HepG2 (cell line): ENCODE measurements around the gene DNAJB12. TPM values are rescaled to one million over a fixed set of nuclear protein-coding genes. Genes with fewer than 3 reads are reported as not detected.

ENCODE experiments used
- ATAC-seq: fragments of 200-7000 bp; cut with Tn5 transposase; 3 replicates; pipeline ENCODE4 v1.9.1; 2020; ENCODE audit warnings: mild to moderate bottlenecking, moderate library complexity
- BruUV-seq: library from RNA; stranded (reverse); fragments of 400-500 nt; replicated peaks from 2 replicates; lab custom pipeline; 2021; lab: Mats Ljungman, UMichigan
- CTCF ChIA-PET: fragments of 300-600 bp; formaldehyde crosslinking; extraction: SDS; loops from one replicate; lab custom pipeline; 2021; ENCODE audit warnings: low total read pairs, inconsistent platforms, low intra/inter-chr PET ratio; lab: Yijun Ruan, JAX
- POLR2A ChIA-PET: fragments of 350-600 bp; sonication (Branson Sonifier 250); formaldehyde crosslinking; loops from one replicate; lab custom pipeline; 2020; ENCODE audit warnings: antibody characterized with exemption, inconsistent platforms; lab: Yijun Ruan, JAX
- DNase-seq: peaks from one replicate; pipeline ENCODE4 v3.0.0-alpha.2; 2015; ENCODE audit warnings: low spot score
- FAIRE-seq: peaks from 3 replicates; lab custom pipeline; 2011; peaks lifted over from hg19 to GRCh38; lab: Jason Lieb, UNC
- H2AFZ ChIP-seq: one replicate; pipeline ENCODE4 v1.6.1; 2011; ENCODE audit warnings: low read length, inconsistent platforms
- H3K27ac ChIP-seq: fragments of 300-600 bp; 3 replicates; pipeline ENCODE4 v1.8.0; 2011; ENCODE audit warnings: mixed run types, mild to moderate bottlenecking, mixed read lengths, low read length, inconsistent platforms; ENCODE audit not compliant: insufficient read depth; ENCODE audit errors: extremely low read length
- H3K27me3 ChIP-seq, 2 experiments: fragments of 200-600 bp in 1 of 2; 2 replicates in 1 of 2; 3 replicates in 1 of 2; pipeline versions ENCODE4 v1.6.0 to v1.8.0; 2011; ENCODE audit warnings: low read length in 2 of 2, mild to moderate bottlenecking in 2 of 2, moderate library complexity in 2 of 2, inconsistent platforms in 1 of 2; ENCODE audit not compliant: insufficient read depth in 2 of 2, control insufficient read depth in 1 of 2
- H3K36me3 ChIP-seq, 2 experiments: fragments of 200-600 bp in 1 of 2; replicated peaks in 1 of 2; 2 replicates in 1 of 2; 3 replicates in 1 of 2; pipeline versions ENCODE4 v1.5.1 to v1.8.0; 2011; ENCODE audit warnings: low read length in 2 of 2, inconsistent platforms in 1 of 2; ENCODE audit not compliant: insufficient read depth in 2 of 2, control insufficient read depth in 1 of 2
- H3K4me1 ChIP-seq: 2 replicates; pipeline ENCODE4 v1.5.1; 2012; ENCODE audit warnings: low read length, inconsistent platforms; ENCODE audit not compliant: insufficient read depth
- H3K4me2 ChIP-seq: 2 replicates; pipeline ENCODE4 v1.6.0; 2011; ENCODE audit warnings: low read depth, low read length, inconsistent platforms
- H3K4me3 ChIP-seq, 3 experiments: fragments of 200-600 bp in 1 of 3; sonication (generic), shearing (Covaris generic) in 1 of 3; replicated peaks in 1 of 3; 2 replicates each; pipeline ENCODE4 v1.5.1; 2011 to 2016; ENCODE audit warnings: low read length in 3 of 3, inconsistent platforms in 2 of 3, low read depth in 2 of 3, mild to moderate bottlenecking in 2 of 3, control low read depth in 1 of 3, mixed read lengths in 1 of 3; ENCODE audit not compliant: insufficient read depth in 1 of 3
- H3K79me2 ChIP-seq: one replicate; pipeline ENCODE4 v1.6.1; 2011; ENCODE audit warnings: low read length, inconsistent platforms; ENCODE audit not compliant: insufficient read depth
- H3K9ac ChIP-seq: 2 replicates; pipeline ENCODE4 v1.6.0; 2011; ENCODE audit warnings: mild to moderate bottlenecking, low read depth, low read length, inconsistent platforms; ENCODE audit not compliant: insufficient read depth
- H3K9me3 ChIP-seq: 2 replicates; pipeline ENCODE4 v1.5.1; 2012; ENCODE audit warnings: mild to moderate bottlenecking, low read length
- H4K20me1 ChIP-seq: 2 replicates; pipeline ENCODE4 v1.6.0; 2011; ENCODE audit warnings: inconsistent platforms, mild to moderate bottlenecking, low read length, moderate library complexity; ENCODE audit not compliant: insufficient read depth
- ETV5 ChIP-seq: IDR thresholded peaks from 2 replicates; pipeline ENCODE4 v1.6.1; 2018; ENCODE audit warnings: missing biosample characterization, missing genetic modification reagents, inconsistent platforms, borderline replicate concordance
- FOXO1 ChIP-seq: sonication (generic); formaldehyde crosslinking; IDR thresholded peaks from 2 replicates; pipeline ENCODE4 v1.4.0; 2020; ENCODE audit warnings: missing genetic modification reagents
- KDM2A ChIP-seq: sonication (generic); formaldehyde crosslinking; IDR thresholded peaks from 2 replicates; pipeline ENCODE4 v1.4.0; 2020; ENCODE audit warnings: low read depth, missing genetic modification reagents, borderline replicate concordance
- MTA1 ChIP-seq: sonication (generic); formaldehyde crosslinking; IDR thresholded peaks from 2 replicates; pipeline ENCODE4 v1.4.0; 2020; ENCODE audit warnings: missing genetic modification reagents, mild to moderate bottlenecking, borderline replicate concordance
- RXRA ChIP-seq: sonication (generic); formaldehyde crosslinking; IDR thresholded peaks from 2 replicates; pipeline ENCODE4 v1.5.1; 2020; ENCODE audit warnings: missing genetic modification reagents
- SALL1 ChIP-seq: sonication (generic); formaldehyde crosslinking; IDR thresholded peaks from 2 replicates; pipeline ENCODE4 v1.8.0; 2022; ENCODE audit warnings: mild to moderate bottlenecking, missing genetic modification reagents
- ZKSCAN5 ChIP-seq: sonication (generic); formaldehyde crosslinking; IDR thresholded peaks from 2 replicates; pipeline ENCODE4 v1.5.1; 2020; ENCODE audit warnings: mild to moderate bottlenecking, missing genetic modification reagents
- ZNF263 ChIP-seq: sonication (generic); formaldehyde crosslinking; IDR thresholded peaks from 2 replicates; pipeline ENCODE4 v1.4.0; 2020; ENCODE audit warnings: missing genetic modification reagents
- ZNF644 ChIP-seq: IDR thresholded peaks from 2 replicates; pipeline ENCODE4 v1.6.1; 2016; ENCODE audit warnings: low read depth
- ZNF678 ChIP-seq: sonication (generic); formaldehyde crosslinking; IDR thresholded peaks from 2 replicates; pipeline ENCODE4 v1.4.0; 2020; ENCODE audit warnings: mild to moderate bottlenecking, missing genetic modification reagents
- WGBS: methylation state at CpG from one replicate; pipeline ENCODE4 v1.1.6; 2017; ENCODE audit warnings: low lambda C conversion rate; 5-methylcytosine and 5-hydroxymethylcytosine counted together
- in situ Hi-C: cut with HindIII; loops from 2 replicates; pipeline ENCODE4 v1.10.0; 2017; ENCODE audit warnings: low pct_unique_long_range_greater_than_20kb; ENCODE audit not compliant: extremely low pct_ligation_motif_present
- intact Hi-C: fragments of 100-400 bp; cut with micrococcal nuclease; formaldehyde crosslinking; loops from one replicate; pipeline ENCODE4 v1.10.0; 2022; ENCODE audit not compliant: unreplicated experiment
- polyA plus RNA-seq, 8 experiments: library from polyadenylated mRNA; depleted of rRNA in 3 of 8; stranded (reverse) in 7 of 8; unstranded in 1 of 8; fragments of >200 nt; fragmentation: Illumina TruSeq in 4 of 8; extraction: Trizol in 4 of 8; gene quantifications; 2 replicates each; pipeline versions ENCODE4 v1.2.1 to v1.2.3, GENCODE V29; 2011 to 2016; ENCODE audit warnings: low read depth in 4 of 8, missing spikeins in 1 of 8, mixed read lengths in 1 of 8; ENCODE audit not compliant: insufficient read depth in 1 of 8
- total RNA-seq, 5 experiments: library from RNA; depleted of rRNA; stranded (reverse); fragments of >200 nt; fragmentation: Illumina TruSeq; extraction: Trizol; gene quantifications; 2 replicates each; pipeline ENCODE4 v1.2.3, GENCODE V29; 2016; ENCODE audit warnings: low read depth in 1 of 5
- TF ChIP-seq, protein P1 (sequence below): fragments of 450-650 bp; IDR thresholded peaks from 2 replicates; pipeline ENCODE4 v1.6.1; 2016
- TF ChIP-seq, protein P2 (sequence below): IDR thresholded peaks from 2 replicates; pipeline ENCODE4 v1.6.1; 2012; ENCODE audit warnings: low read depth, low read length, improper control_type of control experiment

DNAJB12 gene
- total and polyA plus RNA-seq, 2 of the 13 experiments (the other 11 are each of a cell fraction or from before 2014, with no cell fraction given) = 10.8 to 18.2 TPM

DNA sequence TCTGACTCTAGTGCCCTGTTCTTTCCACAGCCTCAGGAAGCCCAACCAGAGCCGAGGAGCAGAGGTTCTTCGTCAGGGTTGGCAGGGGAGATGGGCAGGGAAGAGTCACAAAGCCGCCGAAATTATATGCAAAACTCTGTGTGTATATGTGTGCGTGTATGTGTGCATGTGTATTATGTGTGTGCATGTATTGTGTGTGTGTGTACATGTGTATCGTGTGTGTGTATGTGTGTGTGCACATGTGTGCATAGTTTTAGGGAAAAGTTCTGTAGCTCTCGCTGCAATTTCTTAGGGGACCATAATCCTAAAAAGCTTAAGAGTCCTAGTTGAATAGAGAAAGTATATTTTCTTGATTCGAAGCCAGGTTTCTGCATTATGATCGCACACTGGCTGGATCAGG lies 17.0 kb downstream of the DNAJB12 start:
- H2AFZ ChIP-seq = no peak overlapping the region
- ChIA-PET CTCF (interaction anchor here (1.3 to 2.0 kb wide), 2 partner anchors 212 to 290 kb away, joined by 5 to 7 read pairs; no protein-coding TSS in a partner anchor), POLR2A (interaction anchor here (1.0 to 1.3 kb wide), 3 partner anchors 16 to 122 kb away, joined by 3 to 4 read pairs (median 3); partner anchors contain the start of genes ANAPC16, ASCC1 and DDIT4)
- no peaks in the 10 kb centered on the region for H3K79me2 ChIP-seq
- no peaks in the 10 kb centered on the region for H3K27me3 ChIP-seq
- intact Hi-C loops = loop anchor here (5.0 kb wide), 1 partner anchor 290 kb away; no protein-coding TSS in a partner anchor
- ATAC-seq (no peak), DNase-seq (no peak), FAIRE-seq (peak; percentile 23)
- no peaks in the 10 kb centered on the region for H4K20me1 ChIP-seq
- no peak overlapping the region for H3K4me3 ChIP-seq
- H3K4me1 ChIP-seq = peaks cover 44% of the 10 kb centered on the region
- in situ Hi-C loops = loop anchor here (10.0 to 25.0 kb wide), 2 partner anchors 250 to 373 kb away; partner anchors contain the start of genes CHST3 and SPOCK2
- 86% methylated on average over 9 of the region's 9 CpGs for WGBS
- no peak overlapping the region for H3K9ac ChIP-seq
- no peak overlapping the region for H3K4me2 ChIP-seq
- TF ChIP-seq ZNF644 (CRISPR knock-in tag) (no peak), ZKSCAN5 (CRISPR knock-in tag) (no peak)
- TF ChIP-seq, protein P1, sequence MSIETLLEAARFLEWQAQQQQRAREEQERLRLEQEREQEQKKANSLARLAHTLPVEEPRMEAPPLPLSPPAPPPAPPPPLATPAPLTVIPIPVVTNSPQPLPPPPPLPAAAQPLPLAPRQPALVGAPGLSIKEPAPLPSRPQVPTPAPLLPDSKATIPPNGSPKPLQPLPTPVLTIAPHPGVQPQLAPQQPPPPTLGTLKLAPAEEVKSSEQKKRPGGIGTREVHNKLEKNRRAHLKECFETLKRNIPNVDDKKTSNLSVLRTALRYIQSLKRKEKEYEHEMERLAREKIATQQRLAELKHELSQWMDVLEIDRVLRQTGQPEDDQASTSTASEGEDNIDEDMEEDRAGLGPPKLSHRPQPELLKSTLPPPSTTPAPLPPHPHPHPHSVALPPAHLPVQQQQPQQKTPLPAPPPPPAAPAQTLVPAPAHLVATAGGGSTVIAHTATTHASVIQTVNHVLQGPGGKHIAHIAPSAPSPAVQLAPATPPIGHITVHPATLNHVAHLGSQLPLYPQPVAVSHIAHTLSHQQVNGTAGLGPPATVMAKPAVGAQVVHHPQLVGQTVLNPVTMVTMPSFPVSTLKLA = peak; percentile 55
- H3K9me3 ChIP-seq = no peaks in the 10 kb centered on the region
- no TSS peak for BruUV-seq
- H3K27ac ChIP-seq = no peak overlapping the region
- H3K36me3 ChIP-seq = peaks cover 16 to 42% of the 10 kb centered on the region in 2 experiments

DNA sequence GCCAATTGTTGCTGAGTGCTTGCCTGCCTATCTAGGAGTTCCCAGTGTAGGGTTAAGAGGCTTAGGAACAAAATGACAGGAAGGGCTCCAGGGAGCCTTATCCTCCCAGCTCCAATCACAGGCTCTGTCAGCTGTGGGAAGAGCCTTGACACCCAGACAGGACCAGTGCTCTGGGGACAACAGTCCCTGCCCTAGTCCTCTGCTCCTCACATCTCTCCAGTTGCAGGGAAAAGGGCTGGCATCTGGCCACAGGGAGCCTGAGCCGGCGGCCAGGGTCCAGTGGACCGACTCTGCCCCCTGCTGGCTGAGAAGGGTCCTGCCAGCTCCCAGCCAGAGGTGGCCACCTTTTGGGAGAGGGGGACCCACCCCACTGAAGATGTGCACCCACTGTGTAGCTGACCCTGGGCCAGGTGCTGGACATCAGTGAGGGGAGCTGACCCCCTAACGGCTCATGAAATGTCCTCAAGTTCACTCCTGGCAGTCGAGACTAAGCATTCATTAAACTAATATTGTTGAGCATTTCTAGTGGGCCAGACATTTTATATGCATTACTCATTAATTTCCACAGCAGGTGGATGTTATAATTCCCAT lies 17.6 kb downstream of the DNAJB12 start:
- H3K4me1 ChIP-seq = peaks cover 50% of the 10 kb centered on the region
- ATAC-seq (peak; percentile 41), FAIRE-seq (peak; percentile 46), DNase-seq (peak; percentile 63)
- CTCF ChIA-PET = interaction anchor here (1.3 to 2.0 kb wide), 2 partner anchors 211 to 289 kb away, joined by 5 to 7 read pairs; no protein-coding TSS in a partner anchor
- WGBS = 27% methylated on average over 5 of the region's 5 CpGs
- POLR2A ChIA-PET = interaction anchor here (0.8 to 1.3 kb wide), 4 partner anchors 17 to 121 kb away, joined by 3 to 4 read pairs (median 4); partner anchors contain the start of genes ANAPC16, ASCC1 and DDIT4
- in situ Hi-C loops = loop anchor here (10.0 to 25.0 kb wide), 2 partner anchors 250 to 372 kb away; partner anchors contain the start of genes CHST3 and SPOCK2
- H3K4me3 ChIP-seq = no peak overlapping the region
- H3K36me3 ChIP-seq = peaks cover 15 to 37% of the 10 kb centered on the region in 2 experiments
- no peaks in the 10 kb centered on the region for H3K9me3 ChIP-seq
- no peaks in the 10 kb centered on the region for H3K27me3 ChIP-seq
- H4K20me1 ChIP-seq = no peaks in the 10 kb centered on the region
- no peak overlapping the region for H2AFZ ChIP-seq
- H3K79me2 ChIP-seq = no peaks in the 10 kb centered on the region
- no peak overlapping the region for H3K27ac ChIP-seq
- H3K4me2 ChIP-seq = no peak overlapping the region
- no TSS peak for BruUV-seq
- H3K9ac ChIP-seq = no peak overlapping the region
- intact Hi-C loops = loop anchor here (5.0 kb wide), 1 partner anchor 290 kb away; no protein-coding TSS in a partner anchor
- TF ChIP-seq ETV5 (no peak), SALL1 (CRISPR knock-in tag) (peak; percentile 35; the same call in 1 of the 2 replicates), ZNF678 (CRISPR knock-in tag) (no peak), MTA1 (peak; percentile 21; the same call in 1 of the 2 replicates), FOXO1 (CRISPR knock-in tag) (0 out of 2 replicates have a peak, but pooled peaks have one; percentile 19), RXRA (CRISPR knock-in tag) (0 out of 2 replicates have a peak, but pooled peaks have one; percentile 24), ZNF263 (CRISPR knock-in tag) (0 out of 2 replicates have a peak, but pooled peaks have one; percentile 29), KDM2A (CRISPR knock-in tag) (peak; percentile 34; the same call in 1 of the 2 replicates)
- TF ChIP-seq, protein P2, sequence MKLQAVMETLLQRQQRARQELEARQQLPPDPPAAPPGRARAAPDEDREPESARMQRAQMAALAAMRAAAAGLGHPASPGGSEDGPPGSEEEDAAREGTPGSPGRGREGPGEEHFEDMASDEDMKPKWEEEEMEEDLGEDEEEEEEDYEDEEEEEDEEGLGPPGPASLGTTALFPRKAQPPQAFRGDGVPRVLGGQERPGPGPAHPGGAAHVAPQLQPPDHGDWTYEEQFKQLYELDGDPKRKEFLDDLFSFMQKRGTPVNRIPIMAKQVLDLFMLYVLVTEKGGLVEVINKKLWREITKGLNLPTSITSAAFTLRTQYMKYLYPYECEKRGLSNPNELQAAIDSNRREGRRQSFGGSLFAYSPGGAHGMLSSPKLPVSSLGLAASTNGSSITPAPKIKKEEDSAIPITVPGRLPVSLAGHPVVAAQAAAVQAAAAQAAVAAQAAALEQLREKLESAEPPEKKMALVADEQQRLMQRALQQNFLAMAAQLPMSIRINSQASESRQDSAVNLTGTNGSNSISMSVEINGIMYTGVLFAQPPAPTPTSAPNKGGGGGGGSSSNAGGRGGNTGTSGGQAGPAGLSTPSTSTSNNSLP = no peak
